Measurements from ENCODE around the gene KLF15.

The KLF15 gene

GRCh38 chr3:126316031-126316461 lies 41.2 kb downstream of the KLF15 start:
- TF ChIP-seq CTCF (IDR thresholded peaks at IDR 0.05; ENCODE audit: low read depth, low read length, missing control alignments) = no peak
- no peak for DNase-seq (ENCODE audit: extremely low read depth, low read depth)
- H3K4me3 ChIP-seq (replicated peaks; ENCODE audit: low read depth, low read length) = no peak overlapping the region

- no peak overlapping the region for H3K4me3 ChIP-seq (replicated peaks; ENCODE audit: low read depth, low read length)
- no peak for DNase-seq (ENCODE audit: extremely low read depth, low read depth)
- TF ChIP-seq CTCF (IDR thresholded peaks at IDR 0.05; ENCODE audit: low read depth, low read length, missing control alignments) = no peak
Measured at GRCh38 chr3:126314790-126315658, 42.2 kb downstream of the KLF15 start.

GRCh38 chr3:126314305-126314789 lies 42.9 kb downstream of the KLF15 start:
- no peak for DNase-seq (ENCODE audit: extremely low read depth, low read depth)
- no peak for TF ChIP-seq CTCF (IDR thresholded peaks at IDR 0.05; ENCODE audit: low read depth, low read length, missing control alignments)

DNA sequence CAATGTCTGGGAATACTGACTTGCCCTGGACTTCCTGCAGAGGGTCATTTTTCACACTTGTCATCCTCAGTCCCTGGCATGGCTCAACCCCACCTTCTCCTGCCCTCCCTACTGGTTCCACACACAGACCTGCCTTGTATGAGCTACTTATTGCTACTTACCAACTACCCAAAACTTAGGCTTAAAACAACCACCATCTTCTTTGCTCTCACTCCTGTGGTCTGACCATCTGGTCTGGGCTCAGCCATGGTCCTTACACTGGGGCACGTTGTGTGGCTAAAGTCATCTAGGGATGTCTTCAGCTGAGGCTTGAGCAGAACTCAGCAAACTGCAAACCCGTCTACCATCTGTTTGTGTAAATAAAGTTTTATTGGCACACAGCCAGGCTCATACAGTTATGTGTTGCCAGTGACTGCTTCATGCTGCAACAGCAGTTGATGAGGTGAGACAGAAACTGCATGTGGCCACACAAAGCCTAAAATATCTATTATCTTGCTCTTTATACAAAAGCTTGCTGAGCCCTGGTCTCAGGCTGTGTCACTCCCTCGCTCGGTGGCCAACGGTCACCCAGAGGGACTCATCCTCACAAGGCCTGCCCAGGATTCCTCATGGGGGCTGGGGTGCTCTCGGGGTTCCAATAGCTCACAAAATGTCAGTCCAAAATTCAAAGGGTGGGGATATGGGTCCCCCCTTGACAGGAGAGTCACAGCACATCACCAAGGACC lies 43.5 kb downstream of the KLF15 start:
- no peak for TF ChIP-seq CTCF (IDR thresholded peaks at IDR 0.05; ENCODE audit: low read depth, low read length, missing control alignments)
- no peak overlapping the region for H3K4me3 ChIP-seq (replicated peaks; ENCODE audit: low read depth, low read length)
- no peak for DNase-seq (ENCODE audit: extremely low read depth, low read depth)

More at GRCh38 chr3:126314305-126314789, 42.9 kb downstream of the KLF15 start:
- no peak overlapping the region for H3K4me3 ChIP-seq (replicated peaks; ENCODE audit: low read depth, low read length)

GRCh38 chr3:126313166-126313565 lies 44.0 kb downstream of the KLF15 start:
- no peak for TF ChIP-seq CTCF (IDR thresholded peaks at IDR 0.05; ENCODE audit: low read depth, low read length, missing control alignments)
- H3K4me3 ChIP-seq (replicated peaks; ENCODE audit: low read depth, low read length) = no peak overlapping the region
- DNase-seq (ENCODE audit: extremely low read depth, low read depth) = no peak

DNA sequence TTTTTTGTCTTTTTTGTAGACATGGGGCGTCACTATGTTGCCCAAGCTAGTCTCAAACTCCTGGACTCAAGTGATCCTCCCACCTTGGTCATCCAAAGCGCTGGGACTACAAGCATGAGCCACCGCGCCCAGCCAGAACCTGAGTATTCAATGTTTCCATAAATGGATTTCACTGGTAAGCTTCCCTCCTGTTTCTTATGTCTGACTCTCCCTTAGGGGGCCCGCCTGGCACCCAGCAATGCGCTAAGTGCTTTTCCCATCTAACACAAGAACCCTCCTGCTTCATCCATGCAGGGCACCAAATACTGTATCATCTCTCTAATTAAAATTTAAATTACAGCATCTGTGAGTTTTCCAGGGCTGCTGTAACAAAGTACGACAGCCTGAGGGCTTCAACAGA lies 44.9 kb downstream of the KLF15 start:
- no peak for TF ChIP-seq CTCF (IDR thresholded peaks at IDR 0.05; ENCODE audit: low read depth, low read length, missing control alignments)
- no peak for DNase-seq (ENCODE audit: extremely low read depth, low read depth)
- no peak overlapping the region for H3K4me3 ChIP-seq (replicated peaks; ENCODE audit: low read depth, low read length)
